Renal cortical epithelial cell (primary cell): ENCODE data around the gene DYDC2. TPM values are rescaled to one million over a fixed set of nuclear protein-coding genes. Genes with fewer than 3 reads are reported as not detected.
"Not testable (repeated sequence)": the region's sequence is repeated elsewhere in the genome, so short reads cannot be mapped to it uniquely, and the experiment has no call there.

Source experiments
- DNase-seq: peaks from one replicate; pipeline ENCODE4 v3.0.0-alpha.2; 2011; ENCODE audit warnings: low read depth
- total RNA-seq: library from RNA; depleted of rRNA; stranded (reverse); fragments of >200 nt; gene quantifications from 2 replicates; pipeline ENCODE4 v1.2.3, GENCODE V29; 2014

DYDC2 gene
- total RNA-seq, 1 donor from 2014 or later: 0.15 TPM

- DNase-seq: peak; percentile 90
Observed at GRCh38 chr10:80413271-80413996, 56.9 kb downstream of the DYDC2 start.

GRCh38 chr10:80414142-80414895, 57.7 kb downstream of the DYDC2 start:
- DNase-seq: no peak

GRCh38 chr10:80415734-80416478, 59.3 kb downstream of the DYDC2 start:
- peak; percentile 92 for DNase-seq

- peak; percentile 84 for DNase-seq
Observed at GRCh38 chr10:80416479-80417098, 60.0 kb downstream of the DYDC2 start.

- not testable (repeated sequence) for DNase-seq
Observed at GRCh38 chr10:80417256-80417655, 60.7 kb downstream of the DYDC2 start.

Other genes starting within 250 kb of the DYDC2 start
- gene PLAC9, start 224.1 kb upstream of the DYDC2 start, total RNA-seq: not detected in 2 replicates
- gene ANXA11, start 151.2 kb upstream of the DYDC2 start, total RNA-seq: 70.8 and 102 TPM in 2 replicates
- gene MAT1A, start 67.1 kb upstream of the DYDC2 start, total RNA-seq: 0.15 TPM in 1 of 2 replicates, not detected in the other
- gene DYDC1, start within 50 bp of the DYDC2 start, total RNA-seq: not detected in 2 replicates
- 57.5 and 121 TPM in 2 replicates for gene PRXL2A, start 51.8 kb downstream of the DYDC2 start, total RNA-seq
- 51.4 and 199 TPM in 2 replicates for gene TSPAN14, start 97.5 kb downstream of the DYDC2 start, total RNA-seq
- gene SH2D4B, start 181.1 kb downstream of the DYDC2 start, total RNA-seq: under 0.01 TPM in 1 of 2 replicates, not detected in the other